ENCODE data around the gene SOWAHC.

- TF ChIP-seq EZH2 (IDR thresholded peaks at IDR 0.05; ENCODE audit: insufficient read depth, low read length) (no peak), CTCF (IDR thresholded peaks at IDR 0.05; ENCODE audit: insufficient read depth, low read depth, low read length) (no peak)
Observed at GRCh38 chr2:109632158-109632789, 18.1 kb downstream of the SOWAHC start.

Measured in astrocyte (in vitro differentiated cells and primary cell).